ENCODE measurements around the gene LIN28A.

LIN28A gene

DNA sequence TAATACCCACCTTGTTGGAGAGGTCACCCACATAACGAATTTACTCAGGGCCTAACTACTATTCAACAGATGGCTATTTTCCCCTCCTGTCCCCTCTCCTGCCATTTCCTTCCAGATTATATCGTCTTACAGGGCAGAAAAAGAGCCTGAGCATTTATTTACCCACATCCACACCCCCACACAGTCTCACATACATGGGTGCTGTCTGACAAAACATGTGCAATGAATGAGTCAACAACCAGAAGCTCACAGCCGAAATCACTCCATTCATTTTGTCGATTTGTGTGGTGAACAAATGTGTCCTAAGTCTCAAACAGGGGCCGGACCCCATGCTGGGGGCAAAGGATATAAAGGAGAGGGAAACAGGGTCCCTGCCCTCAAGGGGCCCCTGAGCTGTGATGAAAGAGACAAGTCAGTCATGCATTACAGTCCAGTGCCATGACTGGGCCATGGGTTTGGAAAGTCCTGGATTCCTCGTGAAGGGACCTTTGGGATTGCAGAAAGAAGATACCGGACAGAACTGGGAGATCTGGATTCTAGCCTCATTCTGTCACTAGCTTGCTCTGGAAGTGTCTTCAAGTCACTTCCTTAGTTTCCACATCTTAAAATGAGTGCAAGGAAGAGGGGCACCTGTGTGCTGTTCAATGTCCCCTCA lies 21.7 kb upstream of the LIN28A start:
- no peak for DNase-seq

DNA sequence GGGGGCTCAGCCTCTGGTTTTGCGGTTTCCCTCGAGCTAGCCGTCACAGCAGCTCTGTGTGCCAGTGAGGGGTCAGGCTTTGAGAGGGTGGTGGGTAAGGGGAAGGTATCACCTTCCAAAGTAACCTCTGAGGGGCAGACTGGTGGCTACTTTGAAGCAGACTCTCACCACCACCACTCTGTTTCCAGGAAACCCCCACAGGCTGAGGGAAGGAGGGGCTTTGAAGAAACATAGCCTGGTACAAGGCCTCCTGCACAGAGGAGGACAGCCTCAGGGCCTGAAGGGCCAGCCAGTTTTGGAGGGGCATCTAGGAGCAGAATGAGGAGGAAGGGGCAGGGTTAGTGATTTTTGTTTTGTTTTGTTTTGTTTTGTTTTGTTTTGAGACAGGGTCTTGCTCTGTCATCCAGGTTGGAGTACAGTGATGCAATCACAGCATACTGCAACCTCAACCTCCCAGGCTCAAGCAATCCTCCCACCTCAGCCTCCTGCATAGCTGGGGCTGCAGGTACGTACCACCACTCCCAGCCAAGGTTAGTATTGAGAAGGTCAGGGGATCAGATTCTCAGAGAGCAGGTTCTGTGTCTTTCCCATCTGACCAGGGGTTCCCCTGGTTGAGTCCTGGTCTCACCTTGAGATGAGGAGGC lies 20.9 kb upstream of the LIN28A start:
- no peak for DNase-seq

DNA sequence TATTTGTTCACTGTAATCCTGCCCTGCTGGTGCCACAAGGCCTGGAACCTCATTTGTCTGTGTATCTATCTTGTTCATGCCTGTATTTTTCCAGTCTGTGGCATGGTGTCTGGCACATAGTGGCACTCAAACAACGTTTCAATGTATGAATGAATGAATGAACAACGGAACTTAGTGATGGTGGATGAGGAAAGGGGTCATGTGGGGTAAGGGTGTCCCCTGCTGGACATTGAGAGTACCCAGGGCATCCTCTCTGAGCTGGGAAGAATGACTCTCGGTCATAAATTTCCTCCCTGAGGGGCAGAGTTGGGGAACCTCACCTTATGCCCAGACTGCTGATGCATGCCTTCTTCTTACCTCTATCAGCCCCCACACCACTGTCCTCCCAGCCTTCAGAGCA lies 19.2 kb upstream of the LIN28A start:
- DNase-seq = peak; percentile 5

DNA sequence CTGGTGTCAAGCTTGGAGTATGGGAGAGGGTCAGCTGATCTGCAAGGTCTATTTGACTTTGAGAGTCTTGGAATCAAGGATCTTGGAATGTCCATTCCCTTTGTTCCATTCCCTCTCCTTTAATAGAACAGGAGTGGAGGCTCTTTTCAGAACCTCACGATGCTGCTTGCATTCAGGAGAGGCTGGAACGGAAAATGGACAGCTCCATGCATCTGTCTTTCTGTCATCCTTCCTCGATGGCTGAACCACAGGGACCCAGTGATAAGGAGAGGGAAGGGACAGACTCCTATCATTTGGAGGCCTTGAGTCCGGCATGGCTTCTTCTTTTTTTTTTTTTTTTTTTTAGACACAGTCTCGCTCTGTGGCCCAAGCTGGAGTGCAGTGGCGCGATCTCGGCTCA lies 14.9 kb upstream of the LIN28A start:
- no peak for DNase-seq

DNA sequence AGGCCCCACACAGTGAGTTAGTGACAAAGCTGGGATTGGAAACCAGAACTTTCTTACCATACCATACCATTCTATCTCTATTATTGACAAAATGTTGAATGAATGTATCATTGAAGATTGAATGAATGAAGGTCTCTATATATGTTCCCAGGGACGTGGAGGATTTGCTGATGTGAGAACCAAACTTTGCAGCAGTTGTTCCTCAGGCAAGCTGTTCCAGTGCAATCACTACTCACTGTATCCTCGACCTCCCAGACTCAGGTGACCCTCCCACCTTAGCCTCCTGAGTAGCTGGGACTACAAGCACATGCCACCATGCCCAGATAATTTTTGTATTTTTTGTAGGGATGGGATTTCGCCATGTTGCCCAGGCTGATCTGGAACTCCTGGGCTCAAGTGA lies 11.6 kb upstream of the LIN28A start:
- DNase-seq = no peak

DNA sequence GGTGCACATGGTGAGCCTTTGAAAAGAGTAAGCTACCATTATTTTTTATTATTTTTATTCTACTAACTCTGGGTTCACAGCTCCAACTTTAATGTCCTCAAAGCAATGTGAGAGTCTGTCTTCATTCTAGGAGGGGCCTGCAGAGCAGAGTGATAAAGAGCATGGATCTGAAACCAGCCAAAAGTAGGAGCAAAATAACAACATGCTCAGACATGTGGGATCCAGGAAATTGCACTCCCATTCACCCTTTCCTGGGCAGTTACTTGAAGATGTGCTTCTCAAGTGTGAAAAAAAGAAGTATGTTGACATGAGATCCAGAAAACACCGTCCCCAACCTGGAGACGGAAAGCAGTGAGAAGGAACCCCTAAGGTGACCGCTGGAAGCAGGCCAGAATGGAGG lies 8.7 kb upstream of the LIN28A start:
- DNase-seq = no peak

DNA sequence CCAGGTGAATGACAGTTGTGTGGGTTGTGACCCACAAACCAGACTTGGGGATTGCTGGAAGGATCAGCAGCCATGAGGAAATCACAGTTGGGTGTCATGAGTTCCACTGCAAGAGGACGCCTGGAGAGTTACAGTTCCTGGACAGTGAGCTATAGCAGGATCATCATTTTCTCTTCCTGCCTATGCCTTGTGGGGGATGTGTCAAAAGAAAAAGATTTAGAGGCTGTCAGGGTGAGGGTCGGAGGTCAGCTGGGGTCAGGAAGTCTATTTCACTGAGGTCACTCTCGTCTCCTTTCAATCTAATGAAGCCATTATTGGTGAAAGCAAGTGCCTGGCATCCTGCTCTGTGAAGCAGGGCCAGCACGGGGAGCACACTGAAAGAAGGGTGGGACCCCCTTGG lies 7.0 kb upstream of the LIN28A start:
- DNase-seq = no peak

DNA sequence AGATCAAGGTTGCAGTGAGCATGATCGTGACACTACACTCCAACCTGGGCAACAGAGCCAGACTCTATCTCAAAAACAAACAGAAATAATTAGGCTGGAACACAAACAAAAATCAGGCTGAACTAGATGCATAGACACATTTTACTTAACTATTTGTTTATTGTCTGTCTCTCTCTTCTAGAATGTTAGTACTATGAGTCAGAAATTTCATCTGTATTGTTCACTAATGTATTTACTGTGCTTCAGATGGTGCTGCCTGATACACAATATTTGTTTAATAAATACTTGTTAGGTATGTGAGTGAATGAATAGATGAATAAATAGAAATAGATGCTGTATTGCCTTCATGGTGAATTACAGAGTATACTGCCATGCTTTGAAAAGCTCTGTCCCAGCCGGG lies 6.0 kb upstream of the LIN28A start:
- DNase-seq = no peak

DNA sequence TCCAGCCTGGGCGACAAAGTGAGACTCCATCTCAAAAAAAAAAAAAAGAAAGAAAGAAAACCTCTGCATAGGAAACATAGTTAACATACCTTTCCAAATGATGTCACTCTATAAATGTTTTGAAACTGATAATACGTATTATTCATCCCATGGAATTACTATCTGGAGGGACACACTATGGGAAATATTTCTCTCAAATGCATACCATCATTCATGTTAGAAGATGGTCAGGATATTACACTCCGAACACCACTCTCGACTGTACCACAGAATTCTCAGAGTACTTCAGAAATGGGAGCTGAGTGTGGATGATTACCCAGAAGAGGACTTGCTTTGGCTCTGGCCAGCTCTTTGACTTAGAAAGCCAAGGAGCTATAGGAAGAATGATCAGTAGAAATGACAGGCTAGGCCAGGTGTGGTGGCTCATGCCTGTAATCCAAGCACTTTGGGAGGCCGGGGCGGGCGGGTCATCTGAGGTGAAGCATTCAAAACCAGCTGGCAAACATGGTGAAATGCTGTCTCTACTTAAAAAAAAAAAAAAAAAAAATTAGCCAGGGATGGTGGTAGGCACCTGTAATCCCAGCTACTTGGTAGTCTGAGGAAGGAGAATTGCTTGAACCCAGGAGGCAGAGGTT lies 5.2 kb upstream of the LIN28A start:
- no peak for DNase-seq

DNA sequence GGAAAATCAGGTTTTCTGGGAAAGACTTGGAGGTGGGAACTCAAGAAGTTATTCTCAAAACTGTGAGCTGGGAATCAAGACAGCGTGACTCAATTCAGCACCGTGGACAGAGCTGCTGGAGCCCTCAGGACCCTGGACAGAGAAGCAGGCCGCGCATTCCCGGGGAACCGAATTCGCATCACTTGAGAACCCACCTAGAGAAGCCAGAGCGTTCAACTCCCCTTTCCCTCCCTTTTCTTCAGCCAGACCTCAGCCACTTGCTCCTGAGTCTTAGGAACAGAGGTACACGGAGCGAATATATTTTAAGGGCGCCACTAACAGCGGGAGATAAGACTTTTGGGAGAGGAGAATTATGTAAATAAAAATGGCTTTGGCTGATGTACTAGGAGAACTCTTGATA lies 2.0 kb upstream of the LIN28A start:
- no peak for DNase-seq

DNA sequence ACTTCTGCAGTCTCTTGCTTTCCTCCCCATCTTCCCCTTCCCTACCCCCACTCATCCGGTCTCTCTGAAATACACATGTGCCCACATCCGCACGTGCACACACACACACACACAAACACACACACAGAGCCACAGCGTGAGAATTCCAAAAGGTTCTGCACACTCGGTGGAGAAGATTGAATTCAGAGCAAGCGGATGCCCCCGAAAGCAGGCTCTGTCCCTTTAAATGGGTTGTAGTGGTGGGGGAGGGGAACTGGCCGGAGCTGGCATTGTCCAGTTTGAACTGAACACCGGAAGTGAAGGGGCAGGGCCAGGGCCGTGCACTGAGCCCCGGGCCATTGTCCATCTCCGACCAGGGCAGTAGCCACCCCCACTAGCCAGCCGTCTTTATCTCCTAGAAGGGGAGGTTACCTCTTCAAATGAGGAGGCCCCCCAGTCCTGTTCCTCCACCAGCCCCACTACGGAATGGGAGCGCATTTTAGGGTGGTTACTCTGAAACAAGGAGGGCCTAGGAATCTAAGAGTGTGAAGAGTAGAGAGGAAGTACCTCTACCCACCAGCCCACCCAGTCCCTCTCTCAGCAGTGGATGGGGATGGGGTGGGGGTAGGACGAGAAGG lies 1.3 kb upstream of the LIN28A start:
- DNase-seq = no peak

DNA sequence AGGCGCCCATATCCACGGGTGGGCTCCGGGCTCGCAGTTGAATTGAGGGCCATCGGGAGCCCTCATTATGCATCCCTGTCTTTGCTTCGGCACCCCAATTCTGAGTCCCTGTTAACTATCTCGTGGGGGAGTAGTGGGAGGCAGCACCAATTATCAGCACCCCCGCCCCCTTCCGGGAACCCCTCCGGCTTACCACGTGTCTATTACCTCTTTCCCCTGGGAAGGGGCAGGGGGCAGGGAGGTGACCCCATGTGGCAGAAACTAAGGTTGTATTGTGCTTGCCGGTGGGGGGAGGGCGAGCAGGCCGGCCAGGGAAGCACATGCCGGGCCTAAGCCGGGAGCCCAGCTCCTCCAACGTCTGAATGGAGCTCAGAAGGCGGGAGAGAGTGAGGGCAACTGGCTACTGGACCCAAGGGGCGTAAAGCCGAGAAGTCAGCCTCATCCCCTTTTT lies 1.0 kb downstream of the LIN28A start:
- DNase-seq = no peak

DNA sequence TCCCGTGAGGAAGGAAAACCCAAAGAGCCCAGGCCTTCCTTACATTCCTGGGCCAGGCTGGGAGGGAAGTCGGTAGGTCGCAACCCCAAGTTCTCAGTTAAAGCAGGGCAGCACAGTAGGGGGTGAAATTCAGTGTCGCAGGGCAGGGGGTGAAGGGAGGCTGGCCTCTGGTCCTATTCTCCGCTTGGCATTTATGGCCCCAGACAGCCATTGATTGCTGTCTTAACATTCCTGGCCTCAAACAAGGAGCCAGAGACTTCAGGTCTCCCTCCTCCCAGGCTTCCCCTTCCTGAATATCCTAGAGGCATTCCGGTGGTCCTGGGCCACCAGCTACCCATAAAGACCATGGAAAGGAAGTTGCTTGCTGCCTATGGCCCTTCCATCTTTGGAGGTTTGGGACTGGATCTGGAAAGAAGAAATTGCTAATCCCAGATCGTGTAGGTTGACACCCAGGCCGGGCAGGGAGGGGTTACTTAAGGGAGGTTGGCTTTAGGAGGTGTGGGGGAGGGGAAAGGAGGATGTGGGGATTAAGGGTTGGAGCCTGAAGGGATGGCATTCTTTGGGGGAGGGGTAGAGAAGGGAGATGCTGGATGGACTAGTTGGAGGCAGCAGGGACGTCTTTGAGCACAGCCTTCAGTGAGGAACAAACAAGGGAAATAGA lies 1.7 kb downstream of the LIN28A start:
- DNase-seq = no peak

DNA sequence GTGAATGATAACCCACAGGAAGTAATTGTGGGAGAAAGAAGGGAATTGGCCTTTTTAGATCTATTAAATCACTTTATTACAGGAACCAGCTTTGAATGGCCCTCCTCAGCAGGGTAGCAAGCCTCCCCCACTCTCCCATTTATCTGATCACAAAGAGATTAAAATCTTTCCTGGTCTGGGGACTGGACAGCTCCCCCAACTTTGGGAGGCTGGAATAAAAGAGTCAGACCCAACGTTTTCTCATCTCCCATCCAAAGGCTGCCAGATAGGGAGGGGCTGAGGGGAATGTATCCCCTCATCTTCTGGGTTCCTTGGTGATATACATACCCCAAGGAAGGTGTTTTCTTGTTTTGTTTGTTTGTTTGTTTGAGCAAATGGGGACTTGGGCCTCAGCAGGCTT lies 2.4 kb downstream of the LIN28A start:
- no peak for DNase-seq

DNA sequence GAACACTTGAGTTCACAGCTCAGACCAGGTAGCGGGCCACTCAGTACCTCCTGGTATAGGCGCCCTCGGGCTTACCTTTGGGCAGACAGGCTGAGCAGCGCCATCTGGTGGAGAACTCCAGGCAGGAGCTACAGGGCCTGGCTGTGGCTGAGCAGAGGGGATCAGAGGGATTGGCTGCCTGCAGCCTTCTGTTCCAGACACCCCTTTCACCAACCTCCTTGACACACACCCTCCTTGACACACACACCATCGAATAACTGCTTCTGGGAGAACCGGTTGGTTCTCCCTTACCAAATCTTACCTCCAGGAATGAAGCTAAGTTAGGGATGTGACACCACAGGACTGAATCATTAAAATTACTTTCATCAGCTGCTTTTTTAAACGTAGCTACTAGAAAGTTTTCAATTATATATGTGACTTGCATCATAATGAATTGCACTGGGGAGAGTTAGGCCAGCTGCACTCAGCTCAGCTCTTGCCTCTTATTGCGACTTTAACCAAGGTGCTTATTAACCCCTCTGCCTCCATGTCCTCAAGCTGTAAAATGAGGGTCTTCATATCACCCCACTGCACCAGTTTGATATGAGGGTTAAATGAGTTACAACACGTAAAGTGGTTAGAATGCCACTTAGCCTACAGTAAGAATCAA lies 6.6 kb downstream of the LIN28A start:
- DNase-seq = peak; percentile 74

DNA sequence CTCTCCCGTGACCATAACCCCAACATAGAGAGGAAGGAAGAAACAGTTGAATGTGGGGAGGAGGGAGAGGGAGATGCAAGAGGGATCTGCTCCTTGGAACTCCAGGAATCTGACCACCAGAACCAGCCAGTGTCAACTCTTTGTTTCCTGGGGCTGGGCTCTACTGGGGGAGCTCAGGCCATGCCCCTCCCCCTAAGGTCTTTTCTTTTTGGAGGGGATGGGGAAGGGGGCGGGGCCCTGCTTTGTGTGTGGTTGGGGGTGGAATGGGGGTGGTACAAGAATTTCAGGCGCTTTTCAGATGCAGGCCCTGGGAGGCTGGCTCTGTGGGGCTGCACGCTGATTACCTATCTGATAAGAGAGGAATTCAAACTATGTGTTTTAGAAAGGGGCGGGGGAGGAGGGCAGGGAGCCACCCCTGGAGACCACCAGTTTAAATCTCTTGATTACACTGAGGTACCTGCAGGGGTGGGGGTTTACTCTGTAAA lies 8.3 kb downstream of the LIN28A start:
- no peak for DNase-seq

DNA sequence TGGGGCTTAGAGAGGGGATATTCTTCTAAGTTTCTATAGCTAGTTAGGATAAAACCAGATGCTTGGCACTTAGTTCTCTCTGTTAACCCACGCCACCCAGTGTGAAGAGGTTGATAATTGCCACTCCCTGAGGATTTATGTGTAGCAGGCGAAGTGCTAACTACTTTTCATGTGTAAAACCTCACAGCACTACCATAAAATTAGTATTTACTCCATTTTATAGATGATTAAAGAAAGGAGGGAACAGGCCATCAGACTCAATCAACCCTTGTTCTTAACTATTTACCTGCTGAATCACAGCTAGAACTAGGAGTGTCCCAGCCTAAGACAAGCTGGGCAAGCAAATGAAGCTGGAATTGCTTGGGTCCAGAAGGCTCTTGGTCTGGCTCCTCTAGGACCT lies 8.9 kb downstream of the LIN28A start:
- no peak for DNase-seq

DNA sequence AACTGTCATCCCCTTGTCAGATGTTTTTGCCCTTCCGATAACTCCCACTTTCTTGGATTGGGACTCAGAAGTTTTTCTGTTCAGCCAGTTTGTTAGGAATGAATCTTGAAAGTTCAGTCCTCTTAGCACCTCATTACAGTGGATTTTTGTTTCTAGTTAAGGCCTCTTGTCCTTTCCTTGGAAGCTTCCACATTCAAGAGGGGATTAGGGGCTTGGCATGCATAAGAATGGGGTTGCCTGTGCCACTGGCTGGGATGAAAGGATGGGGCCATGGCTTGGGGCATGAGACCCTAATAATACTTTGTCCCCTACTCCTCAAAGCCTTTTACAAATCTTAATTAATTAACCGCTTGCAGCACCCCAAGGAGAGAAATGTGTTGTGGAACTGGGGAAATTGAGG lies 19.1 kb downstream of the LIN28A start:
- DNase-seq = no peak

DNA sequence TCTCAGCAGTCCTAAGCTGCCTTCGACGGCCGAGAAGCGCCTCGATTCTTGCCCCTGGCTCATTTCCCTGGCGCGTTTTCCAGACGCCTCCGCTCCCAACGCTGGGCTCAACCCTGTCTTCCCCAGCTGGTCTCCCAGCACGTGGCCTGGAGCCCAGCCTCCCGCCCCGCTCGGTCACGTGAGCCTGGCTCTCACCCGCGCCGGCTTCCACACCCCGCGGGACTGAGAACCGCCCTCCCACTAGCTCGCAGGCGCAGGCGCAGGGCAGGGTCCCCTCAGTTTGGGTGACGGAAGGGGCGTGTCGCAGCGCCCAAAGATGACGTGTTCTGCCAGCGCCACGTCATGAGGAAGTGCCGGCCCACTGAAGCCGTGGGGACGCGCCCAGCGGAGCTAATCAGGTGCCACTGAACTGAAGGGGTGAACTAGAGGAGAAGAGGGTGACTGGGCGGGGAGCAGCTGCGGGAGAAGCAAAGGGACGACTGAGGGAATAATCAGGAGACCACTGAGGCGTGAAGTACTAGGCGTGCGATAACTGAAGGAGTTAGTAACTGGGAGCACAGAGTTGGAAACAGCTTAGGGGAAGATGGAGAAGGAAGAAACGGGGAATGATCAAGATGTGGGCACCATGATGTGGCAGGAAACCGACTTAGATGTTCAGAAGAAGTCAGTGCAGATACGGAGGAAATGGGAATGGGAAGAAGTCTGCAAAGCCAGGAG lies 21.5 kb downstream of the LIN28A start, which contains the start of gene DHDDS:
DHDDS (plus strand) TSS at position 343 of the 717 bp plus-strand sequence. CDS start 625 bp downstream, outside the sequence.
- DNase-seq = peak; percentile 99

DNA sequence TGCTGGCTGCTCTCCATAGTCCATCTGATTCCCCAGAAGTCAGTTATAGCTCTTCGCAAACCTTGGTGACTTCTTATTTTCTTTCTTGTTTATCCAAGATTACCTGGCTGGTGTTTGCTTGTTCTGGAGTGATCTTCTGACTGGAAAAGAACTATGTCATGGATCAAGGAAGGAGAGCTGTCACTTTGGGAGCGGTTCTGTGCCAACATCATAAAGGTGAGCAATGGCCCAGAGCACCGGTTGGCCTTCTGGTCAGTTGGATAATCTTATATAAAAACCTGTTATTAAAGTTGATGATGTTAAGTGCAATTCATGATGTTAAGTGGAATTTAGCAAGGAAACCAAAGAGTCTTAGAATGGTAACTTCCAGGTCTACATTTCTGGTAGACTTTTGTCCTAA lies 22.2 kb downstream of the LIN28A start:
- DNase-seq = no peak

DNA sequence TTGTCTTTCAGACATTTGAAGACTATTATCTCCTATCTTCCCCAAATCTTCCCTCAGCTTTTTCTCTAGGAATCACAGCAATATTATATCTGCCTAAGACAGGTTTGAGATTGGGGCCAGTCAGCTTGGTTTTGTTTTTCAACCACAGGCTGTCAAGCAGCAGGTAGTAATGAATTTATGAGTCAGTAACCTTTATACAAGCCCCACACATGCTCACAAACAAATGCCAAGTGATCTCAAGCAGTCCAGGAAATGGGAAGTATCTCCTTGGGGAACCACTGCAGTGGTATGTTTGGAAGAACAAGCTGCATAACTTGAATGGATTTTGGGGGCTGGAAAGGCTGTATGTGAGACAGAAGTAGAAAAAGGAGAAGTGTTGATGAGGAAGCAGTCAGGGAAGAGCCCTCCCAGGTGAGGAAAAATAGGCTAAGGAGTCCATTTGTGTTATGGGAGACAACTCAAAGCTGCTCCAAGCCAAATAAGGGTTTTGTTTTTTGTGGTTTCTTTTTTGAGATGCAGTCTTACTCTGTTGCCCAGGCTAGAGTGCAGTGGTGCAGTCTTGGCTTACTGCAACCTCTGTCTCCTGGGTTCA lies 23.6 kb downstream of the LIN28A start:
- no peak for DNase-seq

DNA sequence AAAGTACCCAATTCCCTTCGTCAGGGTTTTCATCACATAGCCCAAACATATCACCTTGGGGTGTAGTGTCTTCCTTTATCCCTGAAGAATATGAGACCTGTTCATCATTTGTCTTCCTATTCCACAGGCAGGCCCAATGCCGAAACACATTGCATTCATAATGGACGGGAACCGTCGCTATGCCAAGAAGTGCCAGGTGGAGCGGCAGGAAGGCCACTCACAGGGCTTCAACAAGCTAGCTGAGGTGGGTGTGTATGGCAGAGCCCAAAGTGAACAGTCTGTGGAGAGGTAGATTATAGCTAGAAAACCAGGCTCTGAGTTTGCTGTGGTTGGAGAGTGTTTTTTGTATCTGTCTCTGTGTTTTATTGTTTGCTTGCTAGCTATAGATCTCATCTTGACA lies 27.4 kb downstream of the LIN28A start:
- no peak for DNase-seq
